Pancreas (tissue), 10 donors: ENCODE results near the gene TMEM229A. TPM values are rescaled to one million over a fixed set of nuclear protein-coding genes. Genes with fewer than 3 reads are reported as not detected.
"Not testable (repeated sequence)": the region's sequence is repeated elsewhere in the genome, so short reads cannot be mapped to it uniquely, and the experiment has no call there.

Experiments
- ATAC-seq, 4 donors: fragments of 200-7000 bp; cut with Tn5 transposase; one replicate each; pipeline versions ENCODE4 v1.8.0 to v1.9.1; 2020; ENCODE audit warnings: mild to moderate bottlenecking in 4 of 4, moderate library complexity in 4 of 4
- DNase-seq, 6 donors: peaks; one replicate each; pipeline ENCODE4 v3.0.0-alpha.2; 2020
- FAIRE-seq: peaks from 2 replicates; lab custom pipeline; 2012; peaks lifted over from hg19 to GRCh38; lab: Jason Lieb, UNC
- H3K27ac ChIP-seq, 4 donors: fragments of 200-600 bp; sonication (generic); 1 replicate in 3 of 4; 2 replicates in 1 of 4; pipeline versions ENCODE4 v1.5.0 to v1.8.0; 2020
- H3K27me3 ChIP-seq, 4 donors: fragments of 200-600 bp; one replicate each; pipeline ENCODE4 v1.8.0; 2021
- H3K36me3 ChIP-seq, 3 donors: fragments of 200-600 bp; sonication (generic) in 1 of 3; one replicate each; pipeline versions ENCODE4 v1.5.0 to v1.8.0; 2020 to 2021
- H3K4me1 ChIP-seq, 3 donors: fragments of 200-600 bp; one replicate each; pipeline ENCODE4 v1.8.0; 2021
- H3K4me3 ChIP-seq, 4 donors: fragments of 200-600 bp; sonication (generic) in 2 of 4; one replicate each; pipeline versions ENCODE4 v1.5.0 to v1.8.0; 2020 to 2021
- H3K9me3 ChIP-seq, 4 donors: fragments of 200-600 bp; one replicate each; pipeline ENCODE4 v1.8.0; 2021
- WGBS, 2 donors: extraction: QIAGEN DNeasy Blood & Tissue Kit; methylation state at CpG; one replicate each; pipeline ENCODE4 v1.1.7; 2013; 5-methylcytosine and 5-hydroxymethylcytosine counted together
- intact Hi-C, 3 donors: fragments of 100-400 bp; cut with DNase I; formaldehyde crosslinking; loops; one replicate each; pipeline versions ENCODE4 v1.11.1 to v1.14.2; 2022
- polyA plus RNA-seq, 2 donors: library from polyadenylated mRNA; stranded (reverse); fragments of 200-250 nt; gene quantifications; one replicate each; pipeline ENCODE4 v1.2.3, GENCODE V29; 2013
- total RNA-seq, 6 donors: library from RNA; stranded (reverse); fragmentation: NEBNext Ultra II Directional in 4 of 6; extraction: Animal tissue kit (Norgen Biotek cat#: 25700) in 4 of 6; gene quantifications; one replicate each; pipeline versions ENCODE4 v1.2.1 to v1.2.4, GENCODE V29; 2021 to 2023
- TF ChIP-seq, protein P1 (sequence below), 4 donors: fragments of 200-600 bp; sonication (generic) in 3 of 4; IDR thresholded peaks; one replicate each; pipeline versions ENCODE4 v1.5.0 to v1.8.0; 2021; ENCODE audit warnings: antibody characterized with exemption in 4 of 4
- donor health status: healthy with polysubstance abuse.
- donor health status: DM: no; HTN: no; CAD: no; lungs with moderate emphysema.
- donor health status: DM: no; HTN: no; CAD: no.
- donor health status: control.
- donor health status: control.
- donor health status: Bipolar disorder and iron deficiency.
- donor health status: DM: yes; HTN: yes; CAD: no.
- donor health status: DM: no; HTN: no; CAD: no.
- donor health status: DM: no; HTN: no; CAD: no.
- donor health status: DM: yes; HTN: yes; CAD: no.

Gene TMEM229A
- total and polyA plus RNA-seq, 8 donors, result 0.09 to 0.20 (median 0.12) TPM; not detected in 5

DNA sequence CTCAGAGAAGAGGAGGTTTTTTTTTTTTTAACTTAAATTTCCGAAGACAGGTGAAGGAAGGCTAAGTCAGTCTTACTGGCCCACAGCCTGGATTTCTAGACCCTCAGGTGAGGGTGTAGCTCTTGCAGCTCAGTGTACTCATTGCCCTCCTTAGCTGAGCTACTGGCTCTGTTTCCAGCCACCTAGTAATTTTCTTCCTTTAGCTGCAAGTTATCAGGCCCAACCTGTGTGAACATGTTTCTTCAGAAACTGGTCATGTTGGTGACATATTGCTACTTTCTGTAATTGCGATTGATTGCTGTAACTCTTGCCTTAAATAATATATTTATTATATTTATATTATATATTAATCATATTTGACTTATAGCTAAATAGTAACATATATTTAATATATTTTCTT, 10.0 kb upstream of the TMEM229A start:
- TF ChIP-seq, protein P1, sequence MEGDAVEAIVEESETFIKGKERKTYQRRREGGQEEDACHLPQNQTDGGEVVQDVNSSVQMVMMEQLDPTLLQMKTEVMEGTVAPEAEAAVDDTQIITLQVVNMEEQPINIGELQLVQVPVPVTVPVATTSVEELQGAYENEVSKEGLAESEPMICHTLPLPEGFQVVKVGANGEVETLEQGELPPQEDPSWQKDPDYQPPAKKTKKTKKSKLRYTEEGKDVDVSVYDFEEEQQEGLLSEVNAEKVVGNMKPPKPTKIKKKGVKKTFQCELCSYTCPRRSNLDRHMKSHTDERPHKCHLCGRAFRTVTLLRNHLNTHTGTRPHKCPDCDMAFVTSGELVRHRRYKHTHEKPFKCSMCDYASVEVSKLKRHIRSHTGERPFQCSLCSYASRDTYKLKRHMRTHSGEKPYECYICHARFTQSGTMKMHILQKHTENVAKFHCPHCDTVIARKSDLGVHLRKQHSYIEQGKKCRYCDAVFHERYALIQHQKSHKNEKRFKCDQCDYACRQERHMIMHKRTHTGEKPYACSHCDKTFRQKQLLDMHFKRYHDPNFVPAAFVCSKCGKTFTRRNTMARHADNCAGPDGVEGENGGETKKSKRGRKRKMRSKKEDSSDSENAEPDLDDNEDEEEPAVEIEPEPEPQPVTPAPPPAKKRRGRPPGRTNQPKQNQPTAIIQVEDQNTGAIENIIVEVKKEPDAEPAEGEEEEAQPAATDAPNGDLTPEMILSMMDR (IDR thresholded peaks at IDR 0.05), result no peak

DNA sequence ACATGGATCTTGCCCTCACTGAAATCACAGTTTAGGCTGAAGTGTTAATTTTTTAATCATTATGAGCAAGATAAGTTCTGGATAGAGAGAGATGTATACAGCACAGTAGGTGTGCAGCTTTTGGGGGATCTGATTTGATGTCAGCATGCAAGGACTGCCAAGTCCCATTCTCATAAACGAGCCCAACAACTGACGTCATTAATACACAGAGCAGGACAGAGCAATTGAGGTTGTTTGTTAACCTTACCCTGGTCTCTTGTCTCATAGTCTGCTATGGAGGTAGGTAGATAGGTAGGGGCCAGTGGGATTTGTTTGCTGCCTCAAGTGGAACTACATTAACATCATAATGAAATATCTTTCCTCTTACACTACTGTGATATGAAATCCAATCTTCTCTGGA, 8.6 kb upstream of the TMEM229A start:
- FAIRE-seq, result no peak
- TF ChIP-seq, protein P1 (IDR thresholded peaks at IDR 0.05), result no peak
- intact Hi-C loops, result no loop called here
- Histone ChIP-seq H3K36me3 (no peaks in the 10 kb centered on the region), H3K27ac (no peak overlapping the region), H3K27me3 (no peaks in the 10 kb centered on the region), H3K4me3 (no peak overlapping the region), H3K9me3 (no peaks in the 10 kb centered on the region), H3K4me1 (no peaks in the 10 kb centered on the region)
- ATAC-seq, result no peak
- 74 to 76% methylated on average over 2 of the region's 2 CpGs for WGBS, 2 donors
- DNase-seq, result no peak

More for the DNA sequence above, 10.0 kb upstream of the TMEM229A start:
- WGBS, 2 donors, result 91 to 92% methylated on average over 2 of the region's 2 CpGs
- FAIRE-seq, result no peak
- no peak overlapping the region for H3K4me3 ChIP-seq
- no peaks in the 10 kb centered on the region for H3K4me1 ChIP-seq
- H3K27ac ChIP-seq, result no peak overlapping the region
- no peak for ATAC-seq
- H3K36me3 ChIP-seq, result no peaks in the 10 kb centered on the region
- H3K9me3 ChIP-seq, result no peaks in the 10 kb centered on the region
- intact Hi-C loops, result no loop called here
- H3K27me3 ChIP-seq, result no peaks in the 10 kb centered on the region
- no peak for DNase-seq

DNA sequence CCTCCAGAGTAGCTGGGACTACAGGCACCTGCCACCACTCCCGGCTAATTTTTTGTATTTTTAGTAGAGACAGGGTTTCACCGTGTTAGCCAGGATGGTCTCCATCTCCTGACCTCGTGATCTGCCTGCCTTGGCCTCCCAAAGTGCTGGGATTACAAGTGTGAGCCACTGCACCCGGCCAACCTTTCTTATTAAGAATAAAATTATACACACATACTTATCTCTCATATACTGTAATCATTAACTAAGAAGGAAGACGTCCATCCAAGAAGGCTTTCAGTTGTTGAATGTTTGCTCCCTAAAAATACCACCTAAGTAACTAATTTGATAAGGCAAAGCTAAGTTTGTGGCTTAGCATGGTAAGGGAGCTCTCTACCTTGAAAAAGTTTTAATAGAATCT, 5.0 kb upstream of the TMEM229A start:
- intact Hi-C loops, FAIRE-seq, H3K36me3 ChIP-seq, DNase-seq, H3K27me3 ChIP-seq, H3K9me3 ChIP-seq, H3K27ac ChIP-seq, H3K4me1 ChIP-seq, H3K4me3 ChIP-seq: not testable (repeated sequence)
- WGBS, 2 donors, result 13 to 20% methylated on average over 5 of the region's 5 CpGs
- peak in 3 of 4 donors; percentile 34 to 73 (median 61) for ATAC-seq

DNA sequence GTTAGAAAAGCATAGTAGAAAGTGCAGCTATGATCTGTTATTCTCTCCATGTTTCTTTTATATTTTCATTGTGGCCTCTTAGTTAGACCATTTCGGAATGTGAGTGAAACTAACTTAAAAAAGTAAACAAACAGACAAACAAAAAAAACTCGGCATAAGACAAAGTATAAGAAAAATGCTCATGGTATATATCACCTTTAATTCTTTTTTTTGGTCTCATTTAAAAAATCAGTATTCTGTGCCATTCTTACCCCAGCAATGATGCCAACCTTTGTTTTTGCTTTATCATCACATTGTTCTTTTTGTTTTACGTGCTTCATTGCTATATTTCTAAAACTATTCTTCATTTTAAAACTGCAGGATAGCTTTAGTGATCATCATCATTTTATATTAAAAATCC, 2.8 kb upstream of the TMEM229A start:
- TF ChIP-seq, protein P1 (IDR thresholded peaks at IDR 0.05), result no peak
- Histone ChIP-seq H3K9me3 (no peaks in the 10 kb centered on the region), H3K27me3 (peaks cover 0 to 11% (median 8%) of the 10 kb centered on the region in 4 donors), H3K36me3 (no peaks in the 10 kb centered on the region), H3K27ac (no peak overlapping the region), H3K4me3 (no peak overlapping the region), H3K4me1 (peaks cover 0 to 6% (median 0%) of the 10 kb centered on the region in 3 donors)
- intact Hi-C loops, result no loop called here
- no peak for FAIRE-seq
- no peak for DNase-seq
- no peak for ATAC-seq
- 90 to 94% methylated on average over 3 of the region's 3 CpGs for WGBS, 2 donors

DNA sequence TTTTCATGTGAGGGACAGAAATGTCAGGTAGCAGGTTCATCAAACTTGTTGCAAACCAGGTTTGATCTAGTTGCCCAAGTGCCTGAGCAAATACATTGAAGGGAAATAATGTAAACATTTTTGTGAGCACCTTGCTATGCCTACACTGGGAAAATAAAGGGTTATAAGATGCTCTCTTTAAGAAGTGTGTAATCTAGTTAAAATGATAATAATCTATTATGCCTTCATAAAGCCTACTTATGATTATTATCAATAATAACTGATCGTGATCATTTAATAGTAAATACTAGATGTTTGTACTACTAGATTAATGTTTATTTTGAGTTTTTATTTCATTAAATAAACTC, 1.9 kb upstream of the TMEM229A start:
- FAIRE-seq, result no peak
- H3K27me3 ChIP-seq, result peaks cover 0 to 15% (median 10%) of the 10 kb centered on the region in 4 donors
- H3K9me3 ChIP-seq, result no peaks in the 10 kb centered on the region
- no peaks in the 10 kb centered on the region for H3K36me3 ChIP-seq
- no peak overlapping the region for H3K27ac ChIP-seq
- DNase-seq, result no peak
- no peak for ATAC-seq
- TF ChIP-seq, protein P1 (IDR thresholded peaks at IDR 0.05), result no peak
- peaks cover 0 to 6% (median 0%) of the 10 kb centered on the region in 3 donors for H3K4me1 ChIP-seq
- 82 to 88% methylated on average over 1 of the region's 1 CpG for WGBS, 2 donors
- intact Hi-C loops, result no loop called here
- H3K4me3 ChIP-seq, result no peak overlapping the region
